Measurements from ENCODE around the gene TRMT2B.

Gene TRMT2B

GRCh38 chrX:100976211-100976610, 75.7 kb downstream of the TRMT2B start:
- Histone ChIP-seq H3K4me1 (ENCODE audit: control insufficient read depth in 1 of 2, insufficient read depth in 2 of 2, low read length in 2 of 2) (no peaks in the 10 kb centered on the region), H3K9me3 (ENCODE audit: control insufficient read depth in 1 of 2, low read length in 2 of 2) (no peaks in the 10 kb centered on the region), H3K4me3 (ENCODE audit: low read depth in 1 of 2, low read length in 2 of 2) (no peak overlapping the region), H3K27ac (ENCODE audit: low read depth, low read length) (no peak overlapping the region), H3K36me3 (ENCODE audit: control insufficient read depth in 1 of 2, insufficient read depth in 2 of 2, low read length in 2 of 2) (no peaks in the 10 kb centered on the region), H3K27me3 (ENCODE audit: control insufficient read depth in 1 of 2, insufficient read depth in 2 of 2, low read length in 2 of 2) (no peaks in the 10 kb centered on the region), H3K9ac (ENCODE audit: low read depth in 1 of 2, low read length in 2 of 2) (no peak overlapping the region)

DNA sequence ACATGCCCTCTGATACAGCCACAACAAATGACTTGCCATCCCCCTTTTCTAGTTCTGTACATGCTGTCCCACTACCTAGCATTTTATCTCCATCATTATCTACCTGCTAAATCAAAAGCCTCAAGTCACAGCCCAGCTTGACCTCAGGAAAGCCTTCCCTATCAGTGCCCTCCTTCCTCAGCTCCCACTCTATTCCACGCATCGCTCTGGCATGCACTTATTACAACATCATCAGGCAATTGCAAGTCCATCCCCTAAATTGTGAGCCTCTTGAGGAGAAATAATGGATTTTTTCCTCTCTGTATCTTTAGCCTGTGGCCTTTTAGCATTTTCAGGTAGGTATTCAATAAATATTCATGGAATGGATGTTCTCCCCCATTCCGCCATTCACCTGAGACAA, 76.7 kb downstream of the TRMT2B start:
- no peak overlapping the region for H3K4me3 ChIP-seq (ENCODE audit: low read depth in 1 of 2, low read length in 2 of 2)
- no peak overlapping the region for H3K27ac ChIP-seq (ENCODE audit: low read depth, low read length)
- no peaks in the 10 kb centered on the region for H3K36me3 ChIP-seq (ENCODE audit: control insufficient read depth in 1 of 2, insufficient read depth in 2 of 2, low read length in 2 of 2)
- H3K9ac ChIP-seq (ENCODE audit: low read depth in 1 of 2, low read length in 2 of 2) = no peak overlapping the region
- H3K27me3 ChIP-seq (ENCODE audit: control insufficient read depth in 1 of 2, insufficient read depth in 2 of 2, low read length in 2 of 2) = no peaks in the 10 kb centered on the region
- H3K9me3 ChIP-seq (ENCODE audit: control insufficient read depth in 1 of 2, low read length in 2 of 2) = no peaks in the 10 kb centered on the region
- H3K4me1 ChIP-seq (ENCODE audit: control insufficient read depth in 1 of 2, insufficient read depth in 2 of 2, low read length in 2 of 2) = no peaks in the 10 kb centered on the region

- Histone ChIP-seq H3K9ac (ENCODE audit: low read depth in 1 of 2, low read length in 2 of 2) (no peak overlapping the region), H3K4me1 (ENCODE audit: control insufficient read depth in 1 of 2, insufficient read depth in 2 of 2, low read length in 2 of 2) (no peaks in the 10 kb centered on the region), H3K4me3 (ENCODE audit: low read depth in 1 of 2, low read length in 2 of 2) (no peak overlapping the region), H3K9me3 (ENCODE audit: control insufficient read depth in 1 of 2, low read length in 2 of 2) (no peaks in the 10 kb centered on the region), H3K27ac (ENCODE audit: low read depth, low read length) (no peak overlapping the region), H3K27me3 (ENCODE audit: control insufficient read depth in 1 of 2, insufficient read depth in 2 of 2, low read length in 2 of 2) (no peaks in the 10 kb centered on the region), H3K36me3 (ENCODE audit: control insufficient read depth in 1 of 2, insufficient read depth in 2 of 2, low read length in 2 of 2) (no peaks in the 10 kb centered on the region)
Measured at GRCh38 chrX:100973411-100973810, 78.5 kb downstream of the TRMT2B start.

DNA sequence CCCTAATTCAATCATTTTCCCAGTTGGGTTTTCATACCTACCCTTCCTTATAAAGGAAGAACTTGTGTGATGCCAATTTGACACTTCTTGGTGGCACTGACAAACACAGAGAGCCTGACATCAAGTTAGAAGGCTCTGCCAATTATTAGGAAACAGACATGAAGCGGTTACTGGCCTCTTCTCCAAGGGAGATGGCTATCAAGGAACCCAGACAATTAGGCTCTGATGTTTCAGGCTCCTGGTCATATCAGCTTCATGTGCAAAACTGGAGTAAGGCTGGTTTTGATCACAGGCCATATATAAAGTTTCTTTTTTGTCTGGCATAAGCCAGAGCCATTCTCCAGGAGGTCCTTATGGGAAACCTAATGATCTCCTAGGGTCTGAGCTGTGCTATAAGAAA, 82.0 kb downstream of the TRMT2B start:
- Histone ChIP-seq H3K27ac (ENCODE audit: low read depth, low read length) (no peak overlapping the region), H3K4me3 (ENCODE audit: low read depth in 1 of 2, low read length in 2 of 2) (no peak overlapping the region), H3K27me3 (ENCODE audit: control insufficient read depth in 1 of 2, insufficient read depth in 2 of 2, low read length in 2 of 2) (no peaks in the 10 kb centered on the region)

DNA sequence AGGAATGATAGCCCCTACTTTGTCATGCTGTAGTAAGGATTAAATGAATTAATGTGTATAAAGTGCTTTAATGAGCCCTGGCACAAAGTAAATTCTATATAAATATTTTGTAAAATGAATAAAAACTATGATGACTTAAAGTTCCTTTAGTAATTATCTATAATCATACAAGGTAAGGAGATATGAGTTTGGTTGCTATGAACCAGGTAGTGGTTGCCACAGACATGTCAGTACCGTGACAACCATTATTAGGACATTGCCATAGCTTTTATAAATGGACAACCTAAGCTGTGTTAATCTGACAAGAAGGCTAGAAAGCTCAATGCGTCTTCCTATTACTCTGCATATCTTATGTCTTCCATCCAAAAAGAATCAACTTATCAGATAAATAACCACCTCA, 82.5 kb downstream of the TRMT2B start, which contains the start of gene ARL13A:
Gene ARL13A, plus strand, starts transcription at position 301 of the 400 bp plus-strand sequence. CDS start 3,982 bp downstream, outside the sequence.
- no peaks in the 10 kb centered on the region for H3K27me3 ChIP-seq (ENCODE audit: control insufficient read depth in 1 of 2, insufficient read depth in 2 of 2, low read length in 2 of 2)
- H3K4me3 ChIP-seq (ENCODE audit: low read depth in 1 of 2, low read length in 2 of 2) = no peak within 1 kb of the TSS
- H3K36me3 ChIP-seq (ENCODE audit: control insufficient read depth in 1 of 2, insufficient read depth in 2 of 2, low read length in 2 of 2) = no peaks in the 10 kb centered on the region
- H3K9ac ChIP-seq (ENCODE audit: low read depth in 1 of 2, low read length in 2 of 2) = no peak within 1 kb of the TSS
- no peaks in the 10 kb centered on the region for H3K9me3 ChIP-seq (ENCODE audit: control insufficient read depth in 1 of 2, low read length in 2 of 2)
- H3K4me1 ChIP-seq (ENCODE audit: control insufficient read depth in 1 of 2, insufficient read depth in 2 of 2, low read length in 2 of 2) = no peaks in the 10 kb centered on the region
- H3K27ac ChIP-seq (ENCODE audit: low read depth, low read length) = no peak within 1 kb of the TSS

More for the DNA sequence above, 82.0 kb downstream of the TRMT2B start:
- H3K9me3 ChIP-seq (ENCODE audit: control insufficient read depth in 1 of 2, low read length in 2 of 2) = no peaks in the 10 kb centered on the region
- no peak overlapping the region for H3K9ac ChIP-seq (ENCODE audit: low read depth in 1 of 2, low read length in 2 of 2)
- H3K36me3 ChIP-seq (ENCODE audit: control insufficient read depth in 1 of 2, insufficient read depth in 2 of 2, low read length in 2 of 2) = no peaks in the 10 kb centered on the region
- no peaks in the 10 kb centered on the region for H3K4me1 ChIP-seq (ENCODE audit: control insufficient read depth in 1 of 2, insufficient read depth in 2 of 2, low read length in 2 of 2)

GRCh38 chrX:100964362-100964761, 87.5 kb downstream of the TRMT2B start:
- H3K4me3 ChIP-seq (ENCODE audit: low read depth in 1 of 2, low read length in 2 of 2) = no peak overlapping the region
- no peaks in the 10 kb centered on the region for H3K9me3 ChIP-seq (ENCODE audit: control insufficient read depth in 1 of 2, low read length in 2 of 2)
- H3K36me3 ChIP-seq (ENCODE audit: control insufficient read depth in 1 of 2, insufficient read depth in 2 of 2, low read length in 2 of 2) = no peaks in the 10 kb centered on the region
- H3K4me1 ChIP-seq (ENCODE audit: control insufficient read depth in 1 of 2, insufficient read depth in 2 of 2, low read length in 2 of 2) = no peaks in the 10 kb centered on the region
- H3K27me3 ChIP-seq (ENCODE audit: control insufficient read depth in 1 of 2, insufficient read depth in 2 of 2, low read length in 2 of 2) = no peaks in the 10 kb centered on the region
- H3K9ac ChIP-seq (ENCODE audit: low read depth in 1 of 2, low read length in 2 of 2) = no peak overlapping the region
- H3K27ac ChIP-seq (ENCODE audit: low read depth, low read length) = no peak overlapping the region

- no peak overlapping the region for H3K27ac ChIP-seq (ENCODE audit: low read depth, low read length)
- no peak overlapping the region for H3K9ac ChIP-seq (ENCODE audit: low read depth in 1 of 2, low read length in 2 of 2)
- no peak overlapping the region for H3K4me3 ChIP-seq (ENCODE audit: low read depth in 1 of 2, low read length in 2 of 2)
- no peaks in the 10 kb centered on the region for H3K27me3 ChIP-seq (ENCODE audit: control insufficient read depth in 1 of 2, insufficient read depth in 2 of 2, low read length in 2 of 2)
- H3K9me3 ChIP-seq (ENCODE audit: control insufficient read depth in 1 of 2, low read length in 2 of 2) = no peaks in the 10 kb centered on the region
- no peaks in the 10 kb centered on the region for H3K36me3 ChIP-seq (ENCODE audit: control insufficient read depth in 1 of 2, insufficient read depth in 2 of 2, low read length in 2 of 2)
- H3K4me1 ChIP-seq (ENCODE audit: control insufficient read depth in 1 of 2, insufficient read depth in 2 of 2, low read length in 2 of 2) = no peaks in the 10 kb centered on the region
Measured at GRCh38 chrX:100962811-100963210, 89.1 kb downstream of the TRMT2B start.
